Measurements from ENCODE around the gene DGCR2.

- TF ChIP-seq SPI1 (IDR thresholded peaks at IDR 0.05; ENCODE audit: borderline replicate concordance, low read depth) (no peak), POLR2AphosphoS5 (IDR thresholded peaks at IDR 0.05; ENCODE audit: low read depth) (no peak)
- TF ChIP-seq, protein P1, sequence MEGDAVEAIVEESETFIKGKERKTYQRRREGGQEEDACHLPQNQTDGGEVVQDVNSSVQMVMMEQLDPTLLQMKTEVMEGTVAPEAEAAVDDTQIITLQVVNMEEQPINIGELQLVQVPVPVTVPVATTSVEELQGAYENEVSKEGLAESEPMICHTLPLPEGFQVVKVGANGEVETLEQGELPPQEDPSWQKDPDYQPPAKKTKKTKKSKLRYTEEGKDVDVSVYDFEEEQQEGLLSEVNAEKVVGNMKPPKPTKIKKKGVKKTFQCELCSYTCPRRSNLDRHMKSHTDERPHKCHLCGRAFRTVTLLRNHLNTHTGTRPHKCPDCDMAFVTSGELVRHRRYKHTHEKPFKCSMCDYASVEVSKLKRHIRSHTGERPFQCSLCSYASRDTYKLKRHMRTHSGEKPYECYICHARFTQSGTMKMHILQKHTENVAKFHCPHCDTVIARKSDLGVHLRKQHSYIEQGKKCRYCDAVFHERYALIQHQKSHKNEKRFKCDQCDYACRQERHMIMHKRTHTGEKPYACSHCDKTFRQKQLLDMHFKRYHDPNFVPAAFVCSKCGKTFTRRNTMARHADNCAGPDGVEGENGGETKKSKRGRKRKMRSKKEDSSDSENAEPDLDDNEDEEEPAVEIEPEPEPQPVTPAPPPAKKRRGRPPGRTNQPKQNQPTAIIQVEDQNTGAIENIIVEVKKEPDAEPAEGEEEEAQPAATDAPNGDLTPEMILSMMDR (IDR thresholded peaks at IDR 0.05; ENCODE audit: insufficient read depth, low read length): no peak
Measured at GRCh38 chr22:19151329-19152191, 29.3 kb upstream of the DGCR2 start.

Measured in HL-60 (cell line).